GM12892 (cell line): ENCODE measurements around the gene NVL.

Source experiments
- POLR2A ChIP-seq: IDR thresholded peaks from 2 replicates; pipeline ENCODE4 v1.6.1; 2011; ENCODE audit warnings: low read depth, low read length, control low read depth
- POLR2AphosphoS5 ChIP-seq: IDR thresholded peaks from 2 replicates; pipeline ENCODE4 v1.6.1; 2011; ENCODE audit warnings: low read depth, low read length, control low read depth

DNA sequence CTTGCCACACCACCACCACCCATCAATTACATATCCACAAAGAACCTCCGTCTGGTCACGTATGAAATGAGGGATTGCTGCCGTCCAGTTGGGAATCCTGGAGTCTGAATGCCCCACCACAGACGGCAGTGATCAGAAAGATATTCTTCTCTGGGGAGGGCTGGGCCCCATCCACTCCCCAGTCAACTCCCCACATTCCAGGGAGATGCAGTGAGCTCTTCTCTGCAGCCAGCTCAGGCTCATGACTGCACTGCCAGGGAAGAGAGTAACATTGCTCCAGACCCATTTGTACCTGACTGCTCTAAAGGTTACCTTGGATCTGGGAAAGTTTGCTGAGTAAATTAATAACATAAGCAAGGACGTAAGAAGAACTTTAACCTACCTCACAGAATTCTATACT lies 128.6 kb downstream of the NVL start:
- TF ChIP-seq POLR2A, result no peak
- no peak for TF ChIP-seq POLR2AphosphoS5
